ENCODE measurements around the gene ING2.

- no peak for TF ChIP-seq CTCF (IDR thresholded peaks at IDR 0.05; ENCODE audit: poor library complexity)
- TF ChIP-seq EZH2 (IDR thresholded peaks at IDR 0.05; ENCODE audit: borderline replicate concordance), result no peak
- TF ChIP-seq EZH2phosphoT487 (IDR thresholded peaks at IDR 0.05; ENCODE audit: low read depth, severe bottlenecking, unreplicated experiment), result no peak
Observed at GRCh38 chr4:183458005-183458404, 46.9 kb upstream of the ING2 start.

Data from hepatocyte (in vitro differentiated cells).